Glomerular visceral epithelial cell (primary cell): Measurements from ENCODE around the gene KIRREL3.
A peak's percentile ranks its signal among the peaks of the same experiment; 100 is the strongest.
"Not testable (repeated sequence)": the region's sequence is repeated elsewhere in the genome, so short reads cannot be mapped to it uniquely, and the experiment has no call there.

Source experiments
- DNase-seq: peaks from one replicate; pipeline ENCODE4 v3.0.0-alpha.2; 2016; ENCODE audit errors: extremely low spot score

Gene KIRREL3

DNA sequence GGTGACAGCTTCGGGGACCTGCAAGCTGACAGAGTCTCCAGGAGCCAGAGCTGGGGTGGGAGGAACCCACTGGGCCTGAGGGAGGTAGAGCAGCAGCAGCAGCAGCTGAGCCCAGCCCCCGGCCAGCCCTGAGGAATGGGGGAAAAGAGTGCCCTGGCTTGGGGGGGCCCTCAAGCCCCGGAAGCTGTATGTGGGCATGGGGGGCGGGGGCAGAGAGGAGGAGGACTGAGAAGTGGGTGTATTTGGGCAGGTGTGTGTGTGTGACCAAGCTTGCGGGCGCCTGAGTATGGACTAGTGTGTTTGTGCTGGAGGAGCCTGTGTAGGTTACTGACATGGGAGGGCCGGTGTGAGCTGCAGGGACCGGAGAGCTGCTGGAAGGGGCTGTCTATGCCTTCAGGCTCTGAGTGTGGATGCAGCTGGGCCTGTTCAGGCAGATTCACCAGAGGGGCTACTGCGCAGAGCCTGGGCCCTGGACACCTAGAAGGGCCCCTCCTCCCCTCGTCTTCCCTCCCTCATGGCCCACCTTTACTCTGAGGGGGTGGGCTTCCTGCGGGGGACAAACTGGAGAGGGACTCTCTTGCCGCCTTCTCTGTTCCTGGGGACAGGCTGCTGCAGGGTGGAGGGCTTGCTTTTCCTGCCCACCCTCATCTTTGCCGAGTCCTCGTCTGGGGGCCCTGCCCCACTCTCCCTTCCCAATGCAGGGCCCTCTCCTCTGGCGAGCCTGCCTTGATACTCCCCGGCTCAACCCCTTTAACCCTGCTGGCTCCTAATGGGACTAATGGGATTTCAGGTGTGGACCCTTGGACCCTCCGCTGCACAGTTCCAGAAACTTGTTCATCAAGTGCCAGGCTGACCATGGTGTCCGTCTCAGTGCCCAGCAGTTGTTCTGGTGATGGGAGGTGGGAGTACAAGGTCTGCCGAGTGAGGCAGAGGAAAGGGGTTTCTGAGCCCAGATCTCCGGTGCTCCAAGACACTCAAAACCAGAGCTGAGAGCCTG lies 616.9 kb downstream of the KIRREL3 start:
- no peak for DNase-seq

DNA sequence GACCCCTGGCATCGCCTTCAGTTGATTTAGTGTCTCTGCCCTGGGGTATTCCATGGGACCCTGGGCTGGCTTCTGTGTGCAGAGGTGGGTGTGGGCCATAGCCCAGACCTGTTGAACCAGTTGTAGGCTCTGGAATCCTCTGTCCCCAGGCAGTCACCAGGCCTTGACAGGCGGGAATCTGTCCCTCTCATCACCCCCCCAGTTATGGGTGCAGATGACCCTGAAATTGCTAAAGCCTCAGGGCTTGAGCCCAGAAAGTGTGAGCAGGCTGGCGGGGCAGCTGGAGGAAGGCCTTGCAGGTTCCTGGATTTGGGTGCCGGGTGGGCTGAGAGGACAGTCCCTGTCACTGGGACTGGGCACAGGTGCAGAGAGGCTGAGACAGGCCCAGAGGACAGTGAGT lies 617.9 kb downstream of the KIRREL3 start:
- DNase-seq = not testable (repeated sequence)

DNA sequence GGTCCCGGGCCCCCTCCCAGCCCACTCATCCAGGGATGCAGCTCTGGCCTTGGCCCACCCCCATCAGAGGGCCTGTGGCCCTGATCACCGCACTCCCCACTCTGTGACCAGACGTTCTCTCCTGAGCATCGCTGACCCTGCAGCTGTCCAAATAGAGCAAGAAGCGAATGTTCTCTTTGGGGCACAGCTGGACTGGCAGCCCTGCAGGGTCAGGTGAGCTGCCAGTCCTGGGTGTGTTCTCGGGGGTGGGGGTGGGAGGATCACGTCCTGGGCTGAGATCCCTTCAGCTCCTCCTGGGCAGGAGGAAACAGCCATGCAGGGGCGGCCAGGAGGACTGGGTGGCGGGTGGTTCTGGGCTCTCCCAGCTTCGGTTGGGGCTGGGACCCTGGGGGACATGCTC lies 618.6 kb downstream of the KIRREL3 start:
- DNase-seq = not testable (repeated sequence)

DNA sequence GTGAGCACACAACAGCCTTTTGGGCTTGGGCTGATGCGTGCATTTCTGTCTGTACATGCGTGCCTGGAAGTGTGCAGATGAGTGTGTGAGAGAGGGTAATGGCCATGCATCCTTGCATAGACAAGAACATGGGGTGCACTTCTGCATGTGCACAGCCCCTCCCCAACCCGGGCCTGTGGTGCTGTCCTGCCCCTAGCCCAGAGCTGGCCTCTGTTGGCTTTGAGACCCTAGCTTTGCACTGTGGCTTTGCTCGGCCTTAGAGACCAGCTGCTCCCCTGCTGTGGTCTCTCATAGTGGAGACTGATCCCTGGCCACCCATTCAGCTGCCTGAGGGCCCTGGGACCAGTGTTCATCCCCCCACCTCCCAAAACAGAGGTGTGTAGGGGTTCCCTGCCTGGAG lies 619.7 kb downstream of the KIRREL3 start:
- no peak for DNase-seq

DNA sequence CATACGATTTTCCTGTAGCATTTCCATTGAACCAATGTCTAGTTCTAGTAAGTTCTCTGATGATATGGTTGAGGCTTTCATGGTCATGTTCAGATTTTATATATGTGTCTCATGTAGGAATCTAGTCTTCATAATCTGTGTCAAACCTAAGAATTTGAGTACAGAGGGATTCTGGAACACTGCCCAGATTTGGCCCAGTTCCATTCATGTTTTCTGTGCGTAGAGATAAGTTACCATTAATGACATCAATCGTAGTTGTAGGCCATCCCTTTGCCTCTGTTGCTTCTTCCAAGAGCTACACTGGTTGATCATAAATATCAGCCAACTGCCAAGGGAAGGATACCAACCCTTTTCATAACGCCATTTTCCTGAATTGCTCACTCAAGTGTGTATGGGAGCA lies 621.8 kb downstream of the KIRREL3 start:
- no peak for DNase-seq

DNA sequence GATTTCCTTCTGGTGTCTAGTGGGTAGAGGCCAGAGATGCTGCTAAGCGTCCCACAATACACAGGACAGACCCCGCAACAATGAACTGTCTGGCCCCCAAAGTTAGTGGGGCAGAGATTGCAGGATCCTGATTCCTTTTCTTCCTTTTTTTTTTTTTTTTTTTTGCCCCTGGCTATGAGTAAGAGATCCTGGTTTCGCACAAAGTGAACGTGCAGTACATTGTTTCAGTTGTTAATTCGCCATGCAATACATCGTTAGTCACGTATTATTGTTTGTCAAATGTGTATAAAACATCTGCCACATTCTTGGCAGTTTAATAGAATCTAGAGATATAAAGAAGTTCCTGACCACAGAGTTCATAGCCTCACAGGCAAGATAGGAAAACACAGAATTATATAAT lies 624.8 kb downstream of the KIRREL3 start:
- DNase-seq = no peak

DNA sequence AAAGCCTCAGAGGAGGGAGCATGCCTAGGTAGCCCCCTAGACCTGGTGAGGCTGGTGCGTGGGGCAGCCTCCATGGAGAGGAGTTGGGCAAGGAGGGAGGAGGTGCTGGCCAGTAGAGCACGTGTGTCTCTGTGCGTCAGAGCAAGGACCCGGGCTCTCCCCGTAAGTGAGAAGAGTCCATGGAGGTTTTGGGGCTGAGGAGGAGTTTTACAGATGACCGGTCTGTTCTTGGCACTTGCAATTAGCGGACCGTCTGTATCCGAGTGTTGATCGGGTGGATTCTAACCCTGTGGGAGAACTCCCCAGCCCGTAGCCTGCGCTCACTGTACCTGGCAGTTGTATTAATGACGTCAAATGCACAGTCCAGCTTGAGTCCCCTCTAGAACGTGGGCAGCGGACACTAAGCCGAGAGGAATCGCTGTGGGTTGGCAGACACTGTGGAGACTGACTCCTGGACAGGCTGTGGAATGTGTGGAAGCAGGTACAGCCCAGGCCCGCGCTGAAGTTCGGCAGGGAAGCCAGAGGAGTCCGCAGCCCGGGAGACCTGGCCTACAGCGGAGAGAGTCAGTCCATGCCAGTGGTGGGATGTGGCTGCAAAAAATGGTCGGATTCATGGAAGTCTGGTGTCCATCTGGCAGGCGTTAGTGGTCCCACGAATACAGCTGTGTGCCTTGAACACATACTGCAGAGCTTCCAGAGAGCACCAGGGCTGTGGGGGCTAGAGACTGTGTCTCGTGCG lies 625.8 kb downstream of the KIRREL3 start:
- DNase-seq = not testable (repeated sequence)

DNA sequence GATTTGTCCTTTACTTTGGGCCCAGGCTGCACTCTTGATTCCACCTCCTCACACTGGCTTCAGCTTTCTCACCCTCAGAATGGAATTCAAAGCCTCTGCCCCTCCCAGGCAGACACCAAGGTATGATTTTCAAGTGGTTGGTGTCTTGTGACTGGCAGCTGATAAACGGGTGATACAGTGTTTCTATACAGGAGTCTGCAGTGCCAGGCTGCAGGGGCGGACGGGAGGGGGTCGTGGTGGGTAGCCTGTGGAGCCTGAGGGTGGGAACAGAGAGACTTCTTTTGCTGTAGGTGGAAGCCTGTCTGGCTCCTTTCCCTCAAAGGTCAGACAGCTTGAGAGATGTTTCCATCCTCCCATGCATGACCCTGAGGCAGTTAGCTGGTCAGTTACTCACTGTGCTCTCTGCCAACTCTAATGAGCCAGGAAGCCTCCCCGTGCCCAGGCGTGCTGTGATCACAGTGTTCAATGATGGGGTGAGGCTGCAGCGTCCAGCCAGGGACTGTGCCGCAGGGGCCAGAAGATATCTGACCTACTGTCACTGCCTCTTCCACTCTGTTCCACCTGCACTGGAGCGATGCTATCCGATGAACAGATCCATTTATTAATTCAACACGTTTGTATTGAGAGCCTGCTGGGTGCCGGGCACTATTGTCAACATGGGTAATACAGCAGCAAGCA lies 627.0 kb downstream of the KIRREL3 start:
- DNase-seq = peak; percentile 32
